Activated gamma-delta T cell treated with Interleukin-2 at 50 U/mL for 16 hours (primary cell): ENCODE data around the gene PDCD2L.

ENCODE experiments used
- DNase-seq: peaks from one replicate; pipeline ENCODE4 v3.0.0-alpha.2; 2020

PDCD2L gene

GRCh38 chr19:34474233-34474989 lies 70.2 kb downstream of the PDCD2L start:
- no peak for DNase-seq

- DNase-seq = no peak
These were observed 71.1 kb downstream of the PDCD2L start for GRCh38 chr19:34475026-34475974.
